ENCODE data around the gene ASPHD2. TPM values are rescaled to one million over a fixed set of nuclear protein-coding genes. Genes with fewer than 3 reads are reported as not detected.

ASPHD2 gene
- total RNA-seq, 3 donors from 2014 or later: 0.59 to 1.3 (median 0.64) TPM

DNA sequence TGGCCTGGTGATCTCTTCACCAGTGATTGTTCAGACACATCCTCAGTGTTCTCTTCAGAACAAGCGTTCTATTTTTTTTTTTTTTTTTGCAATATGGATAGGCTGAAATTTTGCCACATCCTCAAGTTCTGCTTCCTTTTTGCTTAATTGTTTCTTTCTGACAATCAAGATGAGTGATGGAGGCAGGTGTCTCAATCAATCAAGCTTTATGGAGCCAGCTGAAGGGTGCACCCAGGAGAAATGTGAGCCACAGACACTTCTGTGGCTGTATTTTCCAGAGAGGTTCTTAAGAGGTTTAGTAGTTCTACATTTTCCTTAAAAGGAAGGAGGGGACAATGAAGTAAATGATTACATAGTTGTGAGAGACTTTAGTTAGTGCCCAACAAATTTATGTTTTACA is 43.9 kb upstream of the ASPHD2 start:
- no peaks in the 10 kb centered on the region for H3K9me3 ChIP-seq
- intact Hi-C loops (cut with DNase I; ENCODE audit: low total_unique reads): no loop called here
- TF ChIP-seq POLR2A (IDR thresholded peaks at IDR 0.05) (no peak), POLR2AphosphoS5 (IDR thresholded peaks at IDR 0.05) (no peak)
- TF ChIP-seq, protein P1, sequence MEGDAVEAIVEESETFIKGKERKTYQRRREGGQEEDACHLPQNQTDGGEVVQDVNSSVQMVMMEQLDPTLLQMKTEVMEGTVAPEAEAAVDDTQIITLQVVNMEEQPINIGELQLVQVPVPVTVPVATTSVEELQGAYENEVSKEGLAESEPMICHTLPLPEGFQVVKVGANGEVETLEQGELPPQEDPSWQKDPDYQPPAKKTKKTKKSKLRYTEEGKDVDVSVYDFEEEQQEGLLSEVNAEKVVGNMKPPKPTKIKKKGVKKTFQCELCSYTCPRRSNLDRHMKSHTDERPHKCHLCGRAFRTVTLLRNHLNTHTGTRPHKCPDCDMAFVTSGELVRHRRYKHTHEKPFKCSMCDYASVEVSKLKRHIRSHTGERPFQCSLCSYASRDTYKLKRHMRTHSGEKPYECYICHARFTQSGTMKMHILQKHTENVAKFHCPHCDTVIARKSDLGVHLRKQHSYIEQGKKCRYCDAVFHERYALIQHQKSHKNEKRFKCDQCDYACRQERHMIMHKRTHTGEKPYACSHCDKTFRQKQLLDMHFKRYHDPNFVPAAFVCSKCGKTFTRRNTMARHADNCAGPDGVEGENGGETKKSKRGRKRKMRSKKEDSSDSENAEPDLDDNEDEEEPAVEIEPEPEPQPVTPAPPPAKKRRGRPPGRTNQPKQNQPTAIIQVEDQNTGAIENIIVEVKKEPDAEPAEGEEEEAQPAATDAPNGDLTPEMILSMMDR (IDR thresholded peaks at IDR 0.05): no peak
- peaks cover 0 to 22% of the 10 kb centered on the region in 2 donors for H3K27me3 ChIP-seq
- no peak overlapping the region for H3K4me3 ChIP-seq
- H3K4me1 ChIP-seq: no peaks in the 10 kb centered on the region
- H3K36me3 ChIP-seq: no peaks in the 10 kb centered on the region
- no peak for DNase-seq (ENCODE audit: low spot score in 2 of 2)
- H3K27ac ChIP-seq: no peak overlapping the region

DNA sequence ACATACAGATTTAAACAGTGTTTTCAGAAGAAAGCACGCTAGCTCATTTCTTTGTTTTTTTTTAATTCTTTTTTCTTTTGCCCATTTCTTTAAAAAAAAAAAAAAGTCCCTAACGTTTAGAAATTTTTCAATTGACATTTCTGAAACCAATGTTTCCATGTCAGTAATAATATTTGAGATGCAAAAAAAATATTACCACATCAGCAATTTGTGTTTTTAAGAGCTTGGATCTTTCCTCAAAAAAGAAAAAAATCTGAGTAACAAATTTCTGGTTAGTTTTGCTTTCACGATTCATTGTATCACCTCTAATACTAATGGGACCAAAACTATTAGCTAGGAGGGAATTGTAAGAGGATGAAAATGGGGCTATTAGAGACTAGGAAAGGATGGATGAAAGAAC is 39.9 kb upstream of the ASPHD2 start:
- intact Hi-C loops (cut with DNase I; ENCODE audit: low total_unique reads): no loop called here

DNA sequence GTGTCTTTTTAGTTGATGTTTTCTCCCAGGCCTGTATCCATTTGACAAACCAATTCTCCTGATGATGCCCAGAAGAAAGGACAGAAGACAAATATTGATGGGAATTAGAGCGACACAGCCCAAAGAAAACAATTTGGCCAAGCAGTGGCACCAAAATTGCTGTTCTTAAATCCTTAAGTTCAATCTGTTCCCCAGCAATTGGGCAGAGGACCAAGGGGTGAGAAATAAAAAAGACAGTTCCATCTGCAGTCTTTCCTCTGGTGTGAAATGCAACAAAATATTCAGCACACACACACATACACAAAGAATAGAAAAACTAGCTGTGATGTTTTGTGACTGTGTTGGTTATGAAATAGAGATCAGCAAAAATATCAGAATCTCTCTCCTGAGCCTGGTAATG is 38.0 kb upstream of the ASPHD2 start:
- no peaks in the 10 kb centered on the region for H3K9me3 ChIP-seq
- intact Hi-C loops (cut with DNase I; ENCODE audit: low total_unique reads): no loop called here
- H3K36me3 ChIP-seq: no peaks in the 10 kb centered on the region
- H3K4me1 ChIP-seq: no peaks in the 10 kb centered on the region
- H3K27me3 ChIP-seq: peaks cover 0 to 13% of the 10 kb centered on the region in 2 donors
- no peak for DNase-seq (ENCODE audit: low spot score in 2 of 2)
- H3K4me3 ChIP-seq: no peak overlapping the region
- TF ChIP-seq POLR2A (IDR thresholded peaks at IDR 0.05) (no peak), POLR2AphosphoS5 (IDR thresholded peaks at IDR 0.05) (no peak)
- TF ChIP-seq, protein P1 (IDR thresholded peaks at IDR 0.05): no peak
- H3K27ac ChIP-seq: no peak overlapping the region

More for the DNA sequence above, 39.9 kb upstream of the ASPHD2 start:
- DNase-seq (ENCODE audit: low spot score in 2 of 2): no peak
- H3K9me3 ChIP-seq: no peaks in the 10 kb centered on the region
- H3K36me3 ChIP-seq: no peaks in the 10 kb centered on the region
- H3K4me1 ChIP-seq: no peaks in the 10 kb centered on the region
- TF ChIP-seq, protein P1 (IDR thresholded peaks at IDR 0.05): no peak
- peaks cover 0 to 15% of the 10 kb centered on the region in 2 donors for H3K27me3 ChIP-seq
- H3K4me3 ChIP-seq: no peak overlapping the region
- no peak overlapping the region for H3K27ac ChIP-seq

DNA sequence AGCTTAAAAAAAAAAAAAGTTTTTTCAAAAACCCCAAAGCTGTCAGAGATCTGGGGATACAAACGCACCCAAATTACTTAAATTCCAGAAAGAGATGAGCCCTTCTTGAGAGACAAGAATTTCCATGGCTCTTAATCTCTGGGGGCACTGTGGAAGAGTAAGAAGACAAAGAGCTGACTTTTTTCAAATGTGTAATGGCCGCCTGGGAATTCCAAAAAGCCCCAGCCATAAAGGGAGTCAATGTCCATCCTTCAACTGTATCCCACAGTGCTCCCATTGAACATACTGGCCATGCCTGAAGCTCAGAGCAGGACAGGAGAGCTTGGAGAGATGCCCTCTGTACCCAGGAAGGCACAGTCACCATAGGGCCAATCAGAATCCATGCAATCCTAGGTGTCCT is 37.4 kb upstream of the ASPHD2 start:
- TF ChIP-seq, protein P1 (IDR thresholded peaks at IDR 0.05): no peak
- TF ChIP-seq POLR2A (IDR thresholded peaks at IDR 0.05) (no peak), POLR2AphosphoS5 (IDR thresholded peaks at IDR 0.05) (no peak)
- DNase-seq (ENCODE audit: low spot score in 2 of 2): no peak
- Histone ChIP-seq H3K4me1 (no peaks in the 10 kb centered on the region), H3K36me3 (no peaks in the 10 kb centered on the region), H3K4me3 (no peak overlapping the region), H3K27me3 (peaks cover 0 to 8% of the 10 kb centered on the region in 2 donors), H3K9me3 (no peaks in the 10 kb centered on the region), H3K27ac (no peak overlapping the region)
- intact Hi-C loops (cut with DNase I; ENCODE audit: low total_unique reads): no loop called here

DNA sequence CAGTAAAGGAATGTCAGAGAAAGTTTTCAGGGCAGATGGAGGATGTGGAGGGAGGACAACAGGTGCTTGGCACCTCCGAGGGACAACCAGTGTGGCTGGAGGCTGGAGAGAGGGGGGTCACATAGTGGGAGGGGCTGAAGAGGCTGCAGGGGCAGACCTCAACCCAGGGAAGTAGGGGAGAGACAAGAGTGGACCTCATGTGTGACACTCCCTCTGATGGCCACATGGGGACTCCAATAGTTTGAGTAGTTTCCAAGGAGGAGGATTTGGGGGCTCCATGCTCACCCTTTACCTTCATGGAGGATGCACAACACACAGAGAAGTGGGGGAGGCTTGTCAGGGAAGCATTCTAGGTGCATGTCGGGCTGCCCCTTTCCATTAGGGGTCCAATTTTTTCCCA is 35.1 kb upstream of the ASPHD2 start:
- intact Hi-C loops (cut with DNase I; ENCODE audit: low total_unique reads): no loop called here
- no peak for DNase-seq (ENCODE audit: low spot score in 2 of 2)
- Histone ChIP-seq H3K27ac (no peak overlapping the region), H3K4me3 (no peak overlapping the region), H3K9me3 (no peaks in the 10 kb centered on the region), H3K27me3 (no peaks in the 10 kb centered on the region), H3K4me1 (no peaks in the 10 kb centered on the region), H3K36me3 (no peaks in the 10 kb centered on the region)
- TF ChIP-seq, protein P1 (IDR thresholded peaks at IDR 0.05): no peak
